Esophagus muscularis mucosa (tissue), 4 donors: ENCODE data around the gene AGAP3.

Source experiments
- CTCF ChIP-seq, 3 experiments: fragments of 200-600 bp in 2 of 3; fragments of 450-650 bp in 1 of 3; sonication (generic) in 2 of 3; IDR thresholded peaks; one replicate each; pipeline ENCODE4 v1.5.1; 2017 to 2019; ENCODE audit warnings: antibody characterized with exemption in 3 of 3, mild to moderate bottlenecking in 2 of 3, moderate library complexity in 1 of 3
- EP300 ChIP-seq: sonication (generic); formaldehyde crosslinking; IDR thresholded peaks from one replicate; pipeline ENCODE4 v1.6.1; 2017; ENCODE audit warnings: antibody characterized with exemption
- POLR2A ChIP-seq: fragments of 450-650 bp; IDR thresholded peaks from one replicate; pipeline ENCODE4 v1.6.1; 2017; ENCODE audit warnings: antibody characterized with exemption, moderate library complexity, mild to moderate bottlenecking, low read depth
- POLR2AphosphoS5 ChIP-seq, 2 donors: sonication (generic); formaldehyde crosslinking; IDR thresholded peaks; one replicate each; pipeline ENCODE4 v1.6.1; 2017; ENCODE audit warnings: antibody characterized with exemption in 2 of 2

- TF ChIP-seq CTCF (IDR thresholded peaks at IDR 0.05) (no peak), EP300 (no peak), POLR2A (no peak), POLR2AphosphoS5 (IDR thresholded peaks at IDR 0.05) (no peak)
Observed at GRCh38 chr7:151144387-151144786, 58.1 kb downstream of the AGAP3 start.
